GM10266 (cell line): Measurements from ENCODE around the gene PARD6B.

Experiments
- DNase-seq: peaks from one replicate; pipeline ENCODE4 v3.0.0; 2012; ENCODE audit errors: extremely low spot score
- CTCF ChIP-seq: IDR thresholded peaks from 2 replicates; pipeline ENCODE4 v1.5.1; 2012; ENCODE audit warnings: mild to moderate bottlenecking, low read depth; ENCODE audit not compliant: control insufficient read depth, insufficient read depth; ENCODE audit errors: missing control alignments

PARD6B gene

DNA sequence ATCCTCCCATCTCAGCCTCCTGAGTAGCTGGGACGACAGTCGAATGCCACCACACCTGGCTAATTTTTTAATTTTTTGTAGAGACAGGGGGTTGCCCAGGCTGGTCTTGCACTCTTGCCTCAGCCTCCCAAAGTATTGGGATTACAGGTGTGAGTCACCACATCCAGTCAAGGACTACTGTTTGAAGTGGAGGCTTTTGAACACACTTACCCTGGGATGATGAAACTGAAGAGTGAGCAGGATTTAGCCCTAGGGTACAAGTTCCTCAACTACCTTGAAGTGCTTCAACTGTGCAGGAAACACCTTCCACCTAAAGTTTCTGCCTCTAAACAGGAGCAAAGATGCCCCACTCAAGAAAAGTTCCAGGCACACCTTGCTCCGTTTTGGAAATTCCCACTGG is 15.7 kb upstream of the PARD6B start:
- no peak for DNase-seq
- no peak for TF ChIP-seq CTCF

- DNase-seq: no peak
- TF ChIP-seq CTCF: no peak
Measured at GRCh38 chr20:50716518-50716917, 14.9 kb upstream of the PARD6B start.

DNA sequence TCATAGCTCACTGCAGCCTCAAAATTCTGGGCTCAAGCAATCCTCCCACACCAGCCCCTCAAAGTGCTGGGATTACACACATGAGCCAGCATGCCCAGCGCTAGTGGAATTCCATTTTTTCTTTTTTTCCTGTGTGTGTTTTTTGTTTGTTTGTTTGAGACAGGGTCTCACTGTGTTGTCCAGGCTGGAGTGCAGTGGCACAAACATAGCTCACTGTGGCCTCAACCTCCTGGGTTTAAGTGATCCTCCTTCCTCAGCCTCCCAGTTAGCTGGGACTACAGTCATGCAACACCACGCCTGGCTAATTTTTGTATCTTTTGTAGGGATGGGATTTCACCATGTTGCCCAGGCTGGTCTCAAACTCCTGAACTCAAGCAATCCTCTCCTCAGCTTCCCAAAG is 14.1 kb upstream of the PARD6B start:
- TF ChIP-seq CTCF: no peak
- DNase-seq: no peak

- DNase-seq: no peak
- TF ChIP-seq CTCF: no peak
Measured at GRCh38 chr20:50717974-50718761, 13.2 kb upstream of the PARD6B start.

DNA sequence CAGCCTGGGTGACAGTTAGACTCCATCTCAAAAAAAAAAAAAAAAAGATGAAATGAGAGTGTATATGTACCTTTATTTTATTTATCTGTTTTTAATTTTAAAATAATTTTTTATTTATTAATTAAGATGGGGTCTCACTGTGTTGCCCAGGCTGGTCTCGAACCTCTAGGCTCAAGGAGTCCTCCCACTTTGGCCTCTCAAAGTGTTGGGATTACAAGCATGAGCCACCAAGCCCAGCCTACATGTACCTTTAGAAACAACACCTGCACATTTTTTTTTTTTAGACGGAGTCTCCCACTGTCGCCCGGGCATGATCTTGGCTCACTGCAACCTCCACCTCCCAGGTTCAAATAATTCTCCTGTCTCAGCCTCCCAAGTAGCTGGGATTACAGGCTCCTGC is 12.1 kb upstream of the PARD6B start:
- no peak for DNase-seq
- TF ChIP-seq CTCF: no peak

- no peak for TF ChIP-seq CTCF
- no peak for DNase-seq
Measured at GRCh38 chr20:50720026-50720425, 11.4 kb upstream of the PARD6B start.

DNA sequence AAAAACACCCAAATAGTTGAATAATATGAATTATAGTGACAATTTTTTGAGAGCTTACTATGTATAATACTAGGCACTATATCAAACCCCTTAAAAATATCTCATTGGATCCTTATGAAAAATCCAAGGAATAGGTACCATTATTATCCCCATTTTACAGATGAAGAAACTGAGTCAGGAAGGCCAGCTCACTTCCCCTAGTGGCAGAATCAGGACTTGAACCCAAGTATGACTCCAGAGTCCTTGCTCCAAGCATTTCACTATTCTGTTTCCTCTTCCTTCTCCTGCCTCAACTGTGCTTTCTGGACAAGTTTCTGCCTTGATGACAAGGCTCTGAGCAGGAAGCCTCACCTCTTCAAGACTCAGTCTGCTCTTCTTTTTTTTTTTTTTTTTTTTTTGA is 10.8 kb upstream of the PARD6B start:
- DNase-seq: no peak
- TF ChIP-seq CTCF: no peak
